Upper lobe of left lung (tissue), 4 donors: ENCODE results near the gene GRAP.

Source experiments
- POLR2A ChIP-seq, 4 donors: fragments of 450-650 bp; IDR thresholded peaks; one replicate each; pipeline ENCODE4 v1.5.1; 2016 to 2017; ENCODE audit warnings: antibody characterized with exemption in 4 of 4, mild to moderate bottlenecking in 2 of 4
- TF ChIP-seq, protein P1 (sequence below), 6 experiments: fragments of 450-650 bp in 4 of 6; fragments of 200-600 bp in 2 of 6; sonication (generic) in 2 of 6; IDR thresholded peaks; one replicate each; pipeline ENCODE4 v1.5.1; 2016 to 2019; ENCODE audit warnings: antibody characterized with exemption in 6 of 6

DNA sequence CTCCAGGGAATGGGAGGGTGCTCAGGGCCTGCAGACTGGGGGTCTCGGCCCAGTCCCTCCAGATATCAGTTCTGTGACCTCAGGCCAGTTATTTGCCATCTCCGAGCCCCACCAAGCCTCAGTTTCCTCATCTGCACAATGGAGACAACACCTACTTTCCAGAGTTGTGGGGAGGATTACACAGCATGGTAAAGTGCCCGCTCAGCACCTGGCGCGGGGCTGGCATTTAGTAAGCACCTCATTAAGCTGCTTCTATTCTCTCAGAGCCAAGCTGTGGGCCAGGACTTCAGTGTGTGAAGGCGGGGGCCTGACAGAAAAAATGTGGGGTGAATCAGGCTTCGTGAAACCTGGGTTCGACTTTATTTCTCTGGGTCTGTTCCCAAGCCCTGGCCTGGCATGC is 47.4 kb downstream of the GRAP start:
- TF ChIP-seq, protein P1, sequence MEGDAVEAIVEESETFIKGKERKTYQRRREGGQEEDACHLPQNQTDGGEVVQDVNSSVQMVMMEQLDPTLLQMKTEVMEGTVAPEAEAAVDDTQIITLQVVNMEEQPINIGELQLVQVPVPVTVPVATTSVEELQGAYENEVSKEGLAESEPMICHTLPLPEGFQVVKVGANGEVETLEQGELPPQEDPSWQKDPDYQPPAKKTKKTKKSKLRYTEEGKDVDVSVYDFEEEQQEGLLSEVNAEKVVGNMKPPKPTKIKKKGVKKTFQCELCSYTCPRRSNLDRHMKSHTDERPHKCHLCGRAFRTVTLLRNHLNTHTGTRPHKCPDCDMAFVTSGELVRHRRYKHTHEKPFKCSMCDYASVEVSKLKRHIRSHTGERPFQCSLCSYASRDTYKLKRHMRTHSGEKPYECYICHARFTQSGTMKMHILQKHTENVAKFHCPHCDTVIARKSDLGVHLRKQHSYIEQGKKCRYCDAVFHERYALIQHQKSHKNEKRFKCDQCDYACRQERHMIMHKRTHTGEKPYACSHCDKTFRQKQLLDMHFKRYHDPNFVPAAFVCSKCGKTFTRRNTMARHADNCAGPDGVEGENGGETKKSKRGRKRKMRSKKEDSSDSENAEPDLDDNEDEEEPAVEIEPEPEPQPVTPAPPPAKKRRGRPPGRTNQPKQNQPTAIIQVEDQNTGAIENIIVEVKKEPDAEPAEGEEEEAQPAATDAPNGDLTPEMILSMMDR (IDR thresholded peaks at IDR 0.05), result no peak
- no peak for TF ChIP-seq POLR2A (IDR thresholded peaks at IDR 0.05)
